Measurements from ENCODE around the gene ZNF736. TPM values are rescaled to one million over a fixed set of nuclear protein-coding genes. Genes with fewer than 3 reads are reported as not detected.

Gene ZNF736
- total and polyA plus RNA-seq, 2 of the 4 experiments (the other 2 are of a cell fraction) = 1.9 to 8.1 TPM

DNA sequence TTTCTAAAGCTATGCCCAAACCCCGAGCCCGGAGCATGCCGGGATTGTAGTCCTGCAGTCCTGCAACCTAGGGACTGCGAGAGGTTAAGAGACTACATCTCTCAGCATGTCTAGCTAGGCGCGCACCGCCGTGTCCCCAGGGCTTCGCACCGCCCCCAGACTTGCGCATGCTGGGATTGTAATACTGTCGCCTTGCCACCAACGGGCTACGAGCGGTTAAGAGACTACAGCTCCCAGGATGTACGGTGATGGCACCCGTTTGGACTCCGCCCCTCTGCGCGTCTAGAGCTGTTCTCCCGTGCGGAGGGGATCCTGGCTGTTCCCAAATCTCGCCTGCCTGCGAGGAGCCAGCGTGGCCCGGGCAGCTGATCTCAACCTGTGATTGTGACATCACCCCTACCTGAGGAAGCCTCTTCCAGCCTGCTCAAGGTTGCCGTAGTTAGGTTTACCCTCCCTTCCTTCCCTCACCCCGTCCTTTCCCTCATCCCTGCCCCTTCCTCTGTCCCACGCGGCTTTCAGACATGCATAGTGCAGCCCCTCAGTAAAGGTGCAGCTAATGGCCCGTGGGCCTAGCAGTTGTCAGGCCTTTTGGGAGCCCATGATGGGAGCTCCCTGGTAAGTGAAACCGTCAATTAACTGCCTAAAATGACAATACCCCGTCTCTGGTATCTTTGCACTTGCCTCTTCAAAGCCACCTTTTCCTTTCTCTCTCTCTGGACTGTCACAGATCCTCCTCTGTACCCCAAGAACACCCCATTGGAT, 6.3 kb upstream of the ZNF736 start:
- Histone ChIP-seq H2AFZ (replicated peaks; ENCODE audit: low read length, poor library complexity) (peak overlapping the region; percentile 94), H2AK9ac (replicated peaks; ENCODE audit: low read depth, low read length, poor library complexity) (peak overlapping the region; percentile 8), H4K91ac (ENCODE audit: insufficient read depth, low read depth, low read length) (peak overlapping the region; percentile 72), H2BK15ac (ENCODE audit: low read depth, low read length) (no peak overlapping the region), H3K23ac (ENCODE audit: low read depth, low read length) (peak overlapping the region; percentile 79; the same call in 1 of the 2 replicates), H2AK5ac (ENCODE audit: low read depth, low read length) (no peak overlapping the region), H2BK20ac (ENCODE audit: low read depth, low read length) (no peak overlapping the region), H4K20me1 (ENCODE audit: insufficient read depth, low read length) (no peaks in the 10 kb centered on the region), H3K36me3 (ENCODE audit: control insufficient read depth, insufficient read depth, low read length) (no peaks in the 10 kb centered on the region), H3K4me1 (ENCODE audit: control insufficient read depth, insufficient read depth, low read length) (0 out of 2 replicates have a peak, but pooled peaks cover 3% of the 10 kb centered on the region), H3K56ac (ENCODE audit: extremely low read depth, insufficient read depth, low read length) (no peak overlapping the region), H3K9ac (ENCODE audit: low read depth, low read length) (peak overlapping the region; percentile 75), H3K14ac (replicated peaks; ENCODE audit: low read depth, low read length) (peak overlapping the region; percentile 86), H3K27ac (ENCODE audit: insufficient read depth, low read length) (peak overlapping the region; percentile 46), H3K4me3 (ENCODE audit: insufficient read depth, low read depth, low read length) (peak overlapping the region; percentile 59), H4K5ac (ENCODE audit: low read depth, low read length) (peak overlapping the region; percentile 51), H3K9me1 (ENCODE audit: insufficient read depth, low read length) (no peaks in the 10 kb centered on the region), H3K4ac (ENCODE audit: low read depth, low read length) (peak overlapping the region; percentile 75), H3K79me1 (ENCODE audit: low read depth in 1 of 2, low read length in 2 of 2) (no peaks in the 10 kb centered on the region), H3K18ac (ENCODE audit: low read depth, low read length) (peak overlapping the region; percentile 11; the same call in 1 of the 2 replicates), H2BK120ac (ENCODE audit: low read depth, low read length) (0 out of 2 replicates have a peak overlapping the region, but pooled peaks have one; percentile 22), H3K27me3 (ENCODE audit: control insufficient read depth, insufficient read depth, low read length) (no peaks in the 10 kb centered on the region), H2BK5ac (ENCODE audit: low read depth, low read length, poor library complexity, severe bottlenecking) (peak overlapping the region; percentile 3), H4K8ac (ENCODE audit: low read depth in 2 of 2, low read length in 2 of 2) (peak overlapping the region; percentile 92 to 97), H3K4me2 (ENCODE audit: low read depth, low read length) (peak overlapping the region; percentile 80), H3K9me3 (ENCODE audit: control insufficient read depth, insufficient read depth, low read length) (no peaks in the 10 kb centered on the region)
- peak; percentile 65 for TF ChIP-seq CEBPB (IDR thresholded peaks at IDR 0.05; ENCODE audit: low read depth, low read length)
- TF ChIP-seq, protein P1, sequence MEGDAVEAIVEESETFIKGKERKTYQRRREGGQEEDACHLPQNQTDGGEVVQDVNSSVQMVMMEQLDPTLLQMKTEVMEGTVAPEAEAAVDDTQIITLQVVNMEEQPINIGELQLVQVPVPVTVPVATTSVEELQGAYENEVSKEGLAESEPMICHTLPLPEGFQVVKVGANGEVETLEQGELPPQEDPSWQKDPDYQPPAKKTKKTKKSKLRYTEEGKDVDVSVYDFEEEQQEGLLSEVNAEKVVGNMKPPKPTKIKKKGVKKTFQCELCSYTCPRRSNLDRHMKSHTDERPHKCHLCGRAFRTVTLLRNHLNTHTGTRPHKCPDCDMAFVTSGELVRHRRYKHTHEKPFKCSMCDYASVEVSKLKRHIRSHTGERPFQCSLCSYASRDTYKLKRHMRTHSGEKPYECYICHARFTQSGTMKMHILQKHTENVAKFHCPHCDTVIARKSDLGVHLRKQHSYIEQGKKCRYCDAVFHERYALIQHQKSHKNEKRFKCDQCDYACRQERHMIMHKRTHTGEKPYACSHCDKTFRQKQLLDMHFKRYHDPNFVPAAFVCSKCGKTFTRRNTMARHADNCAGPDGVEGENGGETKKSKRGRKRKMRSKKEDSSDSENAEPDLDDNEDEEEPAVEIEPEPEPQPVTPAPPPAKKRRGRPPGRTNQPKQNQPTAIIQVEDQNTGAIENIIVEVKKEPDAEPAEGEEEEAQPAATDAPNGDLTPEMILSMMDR (conservative IDR thresholded peaks at IDR 0.05; ENCODE audit: low read depth, low read length) = no peak
- dilution Hi-C loops (cut with HindIII; ENCODE audit: low sequenced_read_pairs, unreplicated experiment) = no loop called here
- DNase-seq (peak; percentile 68), ATAC-seq (ENCODE audit: low read depth) (peak; percentile 97)
- no TSS peak for BruUV-seq (replicated peaks)
- ChIA-PET CTCF (no interaction called here), POLR2A (ENCODE audit: unreplicated experiment) (no interaction called here)
- WGBS, 2 experiments (ENCODE audit: extremely low coverage in 2 of 2, insufficient read length in 1 of 2) = 4% methylated on average over 20 of the region's 33 CpGs; no CpG with 5 or more reads in 1 of the 2 experiments
- in situ Hi-C loops (cut with MboI; ENCODE audit: low sequenced_read_pairs) = no loop called here
- intact Hi-C loops (cut with micrococcal nuclease) = no loop called here
